ENCODE data around the gene RGS7.

DNA sequence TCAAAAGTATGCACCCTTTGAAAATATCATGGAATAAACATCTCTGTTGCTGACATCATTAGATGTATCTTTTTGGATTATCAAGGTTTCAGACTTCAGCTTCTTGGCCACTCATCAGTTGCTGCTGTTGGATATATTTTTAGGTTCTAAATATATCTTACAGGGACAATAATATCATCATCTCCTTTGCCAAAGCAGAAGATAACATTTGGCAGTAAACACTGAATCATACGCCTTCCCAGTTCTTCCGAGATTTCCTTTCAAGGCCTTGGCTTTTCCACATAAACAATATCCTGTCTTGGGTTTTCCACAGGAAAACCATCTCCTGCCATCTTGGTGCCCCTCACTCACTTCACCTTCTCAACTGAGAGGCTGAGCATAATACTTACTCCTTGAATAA is 39.3 kb downstream of the RGS7 start:
- TF ChIP-seq, protein P1, sequence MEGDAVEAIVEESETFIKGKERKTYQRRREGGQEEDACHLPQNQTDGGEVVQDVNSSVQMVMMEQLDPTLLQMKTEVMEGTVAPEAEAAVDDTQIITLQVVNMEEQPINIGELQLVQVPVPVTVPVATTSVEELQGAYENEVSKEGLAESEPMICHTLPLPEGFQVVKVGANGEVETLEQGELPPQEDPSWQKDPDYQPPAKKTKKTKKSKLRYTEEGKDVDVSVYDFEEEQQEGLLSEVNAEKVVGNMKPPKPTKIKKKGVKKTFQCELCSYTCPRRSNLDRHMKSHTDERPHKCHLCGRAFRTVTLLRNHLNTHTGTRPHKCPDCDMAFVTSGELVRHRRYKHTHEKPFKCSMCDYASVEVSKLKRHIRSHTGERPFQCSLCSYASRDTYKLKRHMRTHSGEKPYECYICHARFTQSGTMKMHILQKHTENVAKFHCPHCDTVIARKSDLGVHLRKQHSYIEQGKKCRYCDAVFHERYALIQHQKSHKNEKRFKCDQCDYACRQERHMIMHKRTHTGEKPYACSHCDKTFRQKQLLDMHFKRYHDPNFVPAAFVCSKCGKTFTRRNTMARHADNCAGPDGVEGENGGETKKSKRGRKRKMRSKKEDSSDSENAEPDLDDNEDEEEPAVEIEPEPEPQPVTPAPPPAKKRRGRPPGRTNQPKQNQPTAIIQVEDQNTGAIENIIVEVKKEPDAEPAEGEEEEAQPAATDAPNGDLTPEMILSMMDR (IDR thresholded peaks at IDR 0.05), result no peak
- TF ChIP-seq POLR2AphosphoS5 (IDR thresholded peaks at IDR 0.05; ENCODE audit: insufficient read depth in 1 of 2, low read depth in 1 of 2), result no peak

Data from vagina (tissue), 2 donors.